Mesodermal cell (in vitro differentiated cells): Measurements from ENCODE around the gene BEST1.

Source experiments
- H3K27ac ChIP-seq: 2 replicates; pipeline ENCODE4 v1.7.0; 2013; ENCODE audit warnings: mild to moderate bottlenecking, low read depth, low read length, moderate library complexity; ENCODE audit not compliant: severe bottlenecking
- H3K36me3 ChIP-seq: 2 replicates; pipeline ENCODE4 v1.7.1; 2013; ENCODE audit warnings: mild to moderate bottlenecking, low read length, moderate library complexity; ENCODE audit not compliant: control insufficient read depth, insufficient read depth
- H3K4me1 ChIP-seq: one replicate; pipeline ENCODE4 v1.7.1; 2013; ENCODE audit warnings: mild to moderate bottlenecking, low read length; ENCODE audit not compliant: insufficient read depth, control insufficient read depth, poor library complexity, severe bottlenecking
- H3K4me3 ChIP-seq: 2 replicates; pipeline ENCODE4 v1.7.0; 2013; ENCODE audit warnings: low read length, control low read depth, mild to moderate bottlenecking; ENCODE audit not compliant: insufficient read depth, poor library complexity, severe bottlenecking; ENCODE audit errors: extremely low read depth
- H3K9me3 ChIP-seq: 2 replicates; pipeline ENCODE4 v1.7.1; 2013; ENCODE audit warnings: mild to moderate bottlenecking, low read length, moderate library complexity; ENCODE audit not compliant: control insufficient read depth
- WGBS, 2 experiments: methylation state at CpG; one replicate each; pipeline ENCODE4 v1.1.5; 2013; ENCODE audit warnings: missing lambda C conversion rate in 2 of 2; ENCODE audit not compliant: insufficient coverage in 2 of 2; 5-methylcytosine and 5-hydroxymethylcytosine counted together

The BEST1 gene

DNA sequence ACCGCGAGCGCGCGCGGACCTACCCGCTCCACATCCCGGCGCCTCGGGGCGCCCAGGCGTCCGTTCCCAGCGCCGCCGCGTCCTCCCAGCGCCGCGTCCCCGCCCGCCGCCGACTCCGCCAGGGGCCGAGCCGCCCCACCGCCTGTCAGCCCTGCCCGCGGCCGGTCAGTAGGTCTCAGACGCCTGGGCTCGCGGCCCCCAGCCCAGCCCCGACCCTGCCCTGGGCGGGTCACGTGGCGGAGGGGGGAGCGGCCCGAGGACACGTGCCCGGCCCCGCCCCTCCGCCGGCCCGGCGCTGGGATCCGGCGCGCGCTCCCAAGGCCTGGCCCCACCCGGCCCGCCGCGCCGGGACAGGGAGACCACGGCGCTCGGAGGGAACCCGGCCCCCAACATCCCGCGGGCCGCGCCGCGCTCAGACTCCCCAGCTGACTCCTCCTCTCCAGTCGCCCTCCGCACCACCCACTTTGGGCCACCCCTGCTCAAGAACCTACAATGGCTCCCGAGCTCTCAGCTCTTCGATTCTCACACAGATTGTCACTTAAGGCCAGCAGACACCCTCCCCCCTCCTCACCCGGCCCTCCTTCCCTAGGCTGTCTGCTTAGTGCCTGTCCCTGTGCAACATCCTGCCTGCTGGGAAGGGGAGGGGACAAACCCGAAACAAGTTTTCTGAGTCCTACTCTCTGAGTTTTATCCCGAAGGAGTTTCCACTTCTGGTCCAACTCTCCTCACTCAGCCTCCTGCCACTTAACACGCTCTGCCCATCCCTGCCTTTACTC lies 32.6 kb upstream of the BEST1 start, which contains the start of gene RAB3IL1:
RAB3IL1 (minus strand) TSS at position 233 of the 776 bp plus-strand sequence; CDS start at position 34, 199 bp downstream.
- H3K36me3 ChIP-seq: no peaks in the 10 kb centered on the region
- no peak within 1 kb of the TSS for H3K27ac ChIP-seq
- peak within 1 kb of the TSS; percentile 40 for H3K4me3 ChIP-seq
- peaks cover under 1% of the 10 kb centered on the region for H3K4me1 ChIP-seq
- 4 to 5% methylated on average over 58 to 64 of the region's 74 CpGs for WGBS, 2 experiments
- H3K9me3 ChIP-seq: no peaks in the 10 kb centered on the region

DNA sequence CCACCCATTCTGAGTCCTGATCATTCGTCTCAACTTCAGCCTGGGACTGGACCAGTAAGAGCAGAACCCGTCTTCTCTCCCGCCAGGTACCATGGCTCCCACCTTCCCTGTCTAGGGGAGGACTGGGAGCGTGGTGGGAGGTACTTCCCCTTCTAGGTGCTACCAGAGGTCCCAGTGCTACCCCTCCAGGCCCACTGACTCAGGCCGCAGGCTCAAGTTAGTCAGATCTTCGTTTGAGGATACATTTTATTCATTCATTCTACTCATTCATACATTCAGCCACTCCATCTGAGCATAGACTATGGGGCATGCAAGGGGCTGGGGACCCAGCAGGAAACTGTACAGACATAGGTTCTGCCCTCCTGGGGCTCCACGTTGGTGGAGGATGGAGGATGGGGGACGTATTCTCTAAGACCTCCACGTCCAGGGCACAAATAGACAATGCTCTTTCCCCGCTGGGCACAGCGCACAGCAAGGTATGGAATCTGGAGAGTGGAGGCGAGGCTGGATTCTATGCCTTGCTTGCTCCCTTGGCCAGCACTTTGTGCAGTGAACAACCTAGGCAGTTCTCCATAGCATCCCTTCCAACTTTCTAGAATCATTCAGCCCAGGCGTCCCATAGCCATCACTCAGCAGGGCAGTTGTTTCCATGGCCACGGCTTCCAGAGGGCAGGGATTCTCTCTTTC lies 31.8 kb upstream of the BEST1 start:
- no peaks in the 10 kb centered on the region for H3K9me3 ChIP-seq
- no peak overlapping the region for H3K27ac ChIP-seq
- no peaks in the 10 kb centered on the region for H3K36me3 ChIP-seq
- peak overlapping the region; percentile 40 for H3K4me3 ChIP-seq
- peaks cover 9% of the 10 kb centered on the region for H3K4me1 ChIP-seq
- 91 to 92% methylated on average over 9 to 12 of the region's 14 CpGs for WGBS, 2 experiments

DNA sequence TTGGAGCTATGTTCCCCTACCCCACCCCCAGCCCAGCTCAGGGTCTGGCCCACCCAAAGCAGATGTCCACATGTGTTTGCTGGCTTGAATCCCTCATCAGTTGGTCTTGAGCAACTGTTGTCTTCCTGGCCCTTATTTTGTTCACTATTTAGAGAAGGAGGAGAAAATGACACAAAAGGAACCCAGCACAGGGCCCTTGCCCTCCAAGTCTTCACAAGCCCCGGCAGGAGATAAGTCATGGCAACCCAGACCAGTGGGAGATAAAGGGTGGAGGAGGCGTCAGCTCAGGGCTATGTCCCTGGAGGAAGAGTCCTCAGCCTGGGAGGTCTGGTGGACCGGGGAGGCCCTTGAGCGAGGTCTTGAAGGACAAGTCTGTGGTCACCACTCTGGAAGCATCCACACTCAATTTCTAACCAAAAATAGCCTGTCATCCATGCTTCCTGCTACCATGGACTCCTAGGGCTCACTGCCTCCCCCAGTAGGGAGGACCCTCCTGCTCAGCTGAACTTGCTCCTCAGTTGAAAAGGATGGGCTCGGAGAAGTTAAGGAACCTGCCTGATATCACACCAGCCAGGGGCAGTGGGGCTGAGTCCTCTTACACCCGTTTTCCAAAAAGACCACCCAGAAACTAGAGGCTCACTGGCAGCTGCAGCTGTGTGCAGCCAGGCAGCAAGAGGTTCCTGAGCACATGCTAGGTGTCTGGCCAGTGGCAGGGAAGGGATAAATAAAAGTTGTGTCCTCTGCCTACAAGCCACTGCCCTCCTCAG lies 31.0 kb upstream of the BEST1 start:
- Histone ChIP-seq H3K4me3 (no peak overlapping the region), H3K36me3 (no peaks in the 10 kb centered on the region), H3K4me1 (peaks cover 16% of the 10 kb centered on the region), H3K27ac (no peak overlapping the region), H3K9me3 (no peaks in the 10 kb centered on the region)
- WGBS, 2 experiments: 80 to 89% methylated on average over 3 of the region's 6 CpGs

DNA sequence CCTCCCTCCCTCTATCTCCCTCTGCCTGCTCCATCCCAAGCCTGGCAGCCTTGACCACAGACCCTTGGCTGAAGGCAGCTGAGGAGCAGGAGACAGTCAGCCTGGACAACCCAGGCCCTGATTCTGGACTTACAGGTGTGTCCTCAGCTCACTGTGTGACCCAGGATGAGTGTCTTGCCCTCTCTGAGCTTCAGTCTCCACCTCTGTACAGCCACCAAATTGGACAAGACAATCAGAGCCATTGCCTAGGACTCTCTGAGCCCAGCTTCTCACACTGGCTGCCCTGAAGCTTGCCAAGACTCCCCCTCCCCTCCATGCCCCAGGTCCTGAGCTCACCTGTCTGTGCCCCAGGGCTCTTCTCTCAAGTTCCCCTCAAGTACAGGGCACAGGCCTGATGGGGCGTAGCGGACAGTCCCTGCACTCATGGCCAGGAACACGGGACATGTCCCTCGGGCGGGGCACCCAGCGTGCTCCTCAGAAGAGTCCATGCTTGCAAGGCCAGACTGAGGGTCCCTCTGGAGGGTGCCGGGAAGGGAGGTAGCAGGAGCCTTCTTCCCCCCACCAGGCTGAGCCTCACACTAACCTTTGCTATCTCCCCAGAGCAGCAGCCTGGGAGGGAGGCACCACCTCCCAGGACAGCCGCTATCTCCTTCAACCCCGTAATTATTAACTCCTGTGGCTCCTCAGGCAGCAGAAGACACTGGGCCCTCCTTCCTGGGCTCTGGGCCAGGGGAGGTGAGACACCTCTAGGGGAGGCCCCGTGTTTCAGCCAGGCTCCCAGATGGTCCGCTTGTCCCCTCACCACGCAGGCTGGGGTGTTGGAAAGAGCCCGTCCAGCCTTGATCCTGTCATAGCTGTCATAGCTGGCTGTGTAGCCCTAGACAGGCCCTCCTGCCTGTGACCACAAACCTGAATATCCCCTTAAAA lies 30.2 kb upstream of the BEST1 start:
- no peaks in the 10 kb centered on the region for H3K9me3 ChIP-seq
- 82 to 91% methylated on average over 10 to 11 of the region's 13 CpGs for WGBS, 2 experiments
- H3K27ac ChIP-seq: no peak overlapping the region
- H3K4me1 ChIP-seq: peaks cover 16% of the 10 kb centered on the region
- H3K36me3 ChIP-seq: no peaks in the 10 kb centered on the region
- no peak overlapping the region for H3K4me3 ChIP-seq

DNA sequence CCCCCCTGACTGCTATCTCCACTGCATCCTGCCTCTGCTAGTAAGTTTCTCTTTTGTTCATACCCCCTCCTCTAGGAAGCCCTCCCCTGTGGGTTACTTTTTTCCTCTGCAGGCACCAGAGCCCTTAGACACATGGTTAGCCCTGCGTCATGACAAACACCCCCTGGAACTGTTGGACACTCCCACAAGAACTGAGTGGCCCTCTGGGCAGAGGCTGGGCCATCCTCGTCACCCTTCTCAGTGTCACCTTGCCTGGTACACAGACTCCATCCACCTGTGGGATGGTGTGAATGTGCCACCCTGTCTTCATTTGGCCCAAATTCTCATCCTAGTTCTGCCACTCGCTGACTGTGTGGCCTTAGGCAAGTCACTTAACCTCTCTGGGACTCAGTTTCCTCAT lies 28.7 kb upstream of the BEST1 start:
- H3K27ac ChIP-seq: no peak overlapping the region
- no peak overlapping the region for H3K4me3 ChIP-seq
- no peaks in the 10 kb centered on the region for H3K9me3 ChIP-seq
- 95% methylated on average over 3 of the region's 3 CpGs; no CpG with 5 or more reads in 1 of the 2 experiments for WGBS, 2 experiments
- peaks cover 16% of the 10 kb centered on the region for H3K4me1 ChIP-seq
- H3K36me3 ChIP-seq: no peaks in the 10 kb centered on the region

DNA sequence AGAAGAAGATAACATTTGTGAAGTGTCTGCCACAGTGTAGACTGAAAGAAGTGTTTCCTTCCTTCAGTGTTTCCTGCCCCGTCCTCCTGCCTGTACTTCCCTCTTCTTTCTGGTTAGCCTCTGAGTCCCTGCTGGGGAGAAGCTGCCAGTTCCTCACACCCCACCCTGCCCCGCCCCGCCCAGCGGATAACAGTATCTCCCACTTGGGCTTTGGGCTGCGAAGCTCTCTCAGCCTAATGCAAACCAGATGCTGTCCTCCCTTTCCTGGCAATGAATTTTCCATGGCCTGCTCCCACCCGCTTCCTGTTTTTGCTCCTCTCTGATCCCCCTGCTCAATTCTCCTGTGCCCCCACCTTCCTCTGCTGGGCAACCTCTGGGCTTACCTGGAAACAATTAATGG lies 27.6 kb upstream of the BEST1 start:
- Histone ChIP-seq H3K4me3 (no peak overlapping the region), H3K9me3 (no peaks in the 10 kb centered on the region), H3K36me3 (no peaks in the 10 kb centered on the region), H3K27ac (peak overlapping the region; percentile 84), H3K4me1 (peaks cover 16% of the 10 kb centered on the region)
- 66% methylated on average over 6 of the region's 6 CpGs; no CpG with 5 or more reads in 1 of the 2 experiments for WGBS, 2 experiments

DNA sequence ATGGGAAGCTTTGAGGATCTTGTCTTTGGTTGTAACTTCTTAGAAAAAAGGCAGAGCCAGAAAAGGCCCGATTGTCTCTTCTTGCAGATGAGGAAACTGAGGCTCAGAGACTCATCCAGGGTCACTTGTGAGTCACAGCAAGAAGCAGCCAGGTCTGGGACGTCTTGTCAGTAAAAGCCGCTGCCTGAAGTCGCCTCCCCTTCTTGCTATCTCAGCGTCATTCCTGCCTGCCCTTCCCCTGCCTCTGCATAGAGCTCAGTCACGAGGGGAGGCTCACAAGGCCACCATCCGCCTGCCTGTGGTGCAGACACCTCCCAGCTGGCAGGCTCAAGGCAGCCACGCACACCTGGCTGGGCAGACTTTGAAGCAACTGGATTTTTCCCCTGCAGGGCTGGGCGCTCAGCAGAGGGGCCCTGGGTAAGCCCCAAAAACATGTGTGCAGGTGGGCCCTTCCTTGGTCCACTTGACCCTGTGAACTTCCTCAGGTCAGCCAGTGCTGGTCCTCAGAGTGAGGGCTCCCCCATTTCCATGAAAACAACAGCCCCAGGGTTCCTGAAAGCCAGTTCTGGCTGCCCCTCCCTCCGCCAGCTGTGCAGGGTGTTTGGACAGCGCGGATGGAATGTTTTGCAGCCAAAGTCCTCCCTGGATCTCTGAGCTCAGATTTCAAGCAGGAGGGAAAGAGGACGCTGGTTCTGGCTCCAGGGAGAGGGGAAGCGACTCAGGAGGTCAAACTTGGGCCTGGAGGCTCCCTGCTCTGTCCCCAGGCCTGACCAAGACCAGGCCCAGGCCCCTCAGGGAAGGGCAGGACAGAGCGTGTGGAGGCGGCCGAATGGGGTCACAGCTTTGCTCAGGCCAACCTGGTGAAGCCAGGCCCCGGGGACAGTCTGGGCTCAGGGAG lies 26.7 kb upstream of the BEST1 start:
- no peaks in the 10 kb centered on the region for H3K9me3 ChIP-seq
- 42 to 55% methylated on average over 15 to 17 of the region's 18 CpGs for WGBS, 2 experiments
- peak overlapping the region; percentile 84 for H3K27ac ChIP-seq
- peaks cover 16% of the 10 kb centered on the region for H3K4me1 ChIP-seq
- H3K36me3 ChIP-seq: no peaks in the 10 kb centered on the region
- H3K4me3 ChIP-seq: no peak overlapping the region

DNA sequence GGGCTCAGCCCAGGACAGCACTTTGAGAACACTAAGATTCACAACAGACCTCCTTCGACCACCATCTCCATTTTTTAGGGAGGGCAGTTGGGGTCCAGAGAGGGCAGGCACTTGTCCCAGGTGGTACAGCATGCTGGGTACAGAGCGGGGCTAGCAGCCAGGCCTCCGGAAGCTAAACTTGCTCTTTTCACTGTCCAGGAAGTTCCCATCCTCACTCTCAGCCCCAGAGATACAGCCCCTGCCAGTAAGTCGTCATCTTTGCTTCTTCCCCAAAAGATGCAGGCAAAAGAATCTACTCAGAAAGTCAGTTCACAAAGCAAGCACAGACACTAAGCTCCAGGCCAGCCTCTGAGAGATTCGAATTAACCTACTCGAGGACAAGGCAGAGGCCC lies 26.1 kb upstream of the BEST1 start:
- Histone ChIP-seq H3K36me3 (no peaks in the 10 kb centered on the region), H3K4me1 (peaks cover 16% of the 10 kb centered on the region), H3K27ac (peak overlapping the region; percentile 84), H3K9me3 (no peaks in the 10 kb centered on the region), H3K4me3 (no peak overlapping the region)
- 88 to 89% methylated on average over 3 to 6 of the region's 6 CpGs for WGBS, 2 experiments

DNA sequence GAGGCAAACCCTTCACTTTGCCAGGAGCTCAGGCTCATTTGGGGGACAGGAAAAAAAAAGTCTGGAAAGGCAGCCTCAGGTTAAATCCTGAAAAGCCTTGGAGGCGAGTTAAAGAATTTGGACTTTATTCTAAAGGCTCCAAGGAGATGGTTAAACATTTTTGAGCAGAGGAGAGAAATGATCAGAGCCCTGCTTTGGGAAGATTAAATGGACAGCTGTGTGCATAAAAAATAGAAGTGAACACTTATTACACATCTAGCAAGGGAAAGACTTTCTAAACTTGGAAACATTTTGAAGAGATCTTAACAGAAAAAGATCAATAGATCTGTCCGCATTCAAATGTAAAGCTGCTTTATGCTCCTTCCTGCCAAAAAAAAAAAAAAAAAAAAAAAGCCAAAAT lies 24.4 kb upstream of the BEST1 start:
- Histone ChIP-seq H3K4me1 (peaks cover 16% of the 10 kb centered on the region), H3K4me3 (no peak overlapping the region), H3K27ac (no peak overlapping the region), H3K9me3 (no peaks in the 10 kb centered on the region), H3K36me3 (no peaks in the 10 kb centered on the region)
- 82 to 100% methylated on average over 1 of the region's 2 CpGs for WGBS, 2 experiments
